HG02571 (cell line): ENCODE measurements around the gene FSHR.
A peak's percentile ranks its signal among the peaks of the same experiment; 100 is the strongest.

Source experiments
- ATAC-seq: cut with Tn5 transposase; IDR thresholded peaks from one replicate; pipeline ENCODE4 v1.9.1; 2021; ENCODE audit warnings: mild to moderate bottlenecking, moderate library complexity; ENCODE audit not compliant: unreplicated experiment

The FSHR gene

GRCh38 chr2:48915227-48915626 is 239.1 kb downstream of the FSHR start:
- ATAC-seq, result no peak

- ATAC-seq, result peak; percentile 70
Measured at GRCh38 chr2:48914477-48915089, 239.7 kb downstream of the FSHR start.
